ENCODE measurements around the gene ASB13.

ASB13 gene

DNA sequence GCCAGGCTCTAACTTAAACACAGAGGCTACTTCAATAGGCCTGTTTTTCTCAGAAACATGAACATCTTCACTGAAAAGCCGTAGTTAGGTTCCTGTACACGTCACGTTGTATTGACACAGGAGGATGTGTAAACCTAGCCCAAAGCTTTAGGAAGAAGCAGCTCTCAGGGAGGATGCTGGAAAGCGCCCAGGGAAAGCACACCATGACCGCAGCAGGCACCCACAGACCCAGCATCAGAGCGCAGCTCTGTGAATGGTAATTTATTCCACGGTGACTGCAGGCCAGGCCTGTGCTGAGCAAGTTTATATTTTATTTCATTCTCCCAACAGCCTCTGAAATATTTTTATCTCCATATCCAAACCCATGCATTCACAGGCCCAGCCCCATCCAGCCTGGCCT lies 51.1 kb downstream of the ASB13 start:
- Histone ChIP-seq H3K79me2 (ENCODE audit: control insufficient read depth, insufficient read depth, low read length, unreplicated experiment) (no peaks in the 10 kb centered on the region), H3K4me1 (ENCODE audit: control insufficient read depth, insufficient read depth, low read length, unreplicated experiment) (peaks cover 5% of the 10 kb centered on the region), H2AFZ (ENCODE audit: low read length, unreplicated experiment) (no peak overlapping the region), H3K36me3 (ENCODE audit: insufficient read depth, low read length) (no peaks in the 10 kb centered on the region), H3K27ac (ENCODE audit: low read depth, low read length) (no peak overlapping the region), H3K27me3 (ENCODE audit: insufficient read depth, low read length) (peaks cover 7% of the 10 kb centered on the region; the same call in 1 of the 2 replicates), H3K4me3 (ENCODE audit: low read depth, low read length) (no peak overlapping the region)

- H3K27me3 ChIP-seq (ENCODE audit: insufficient read depth, low read length) = peaks cover 7% of the 10 kb centered on the region; the same call in 1 of the 2 replicates
- H3K4me1 ChIP-seq (ENCODE audit: control insufficient read depth, insufficient read depth, low read length, unreplicated experiment) = peaks cover 5% of the 10 kb centered on the region
- no peaks in the 10 kb centered on the region for H3K36me3 ChIP-seq (ENCODE audit: insufficient read depth, low read length)
- H3K27ac ChIP-seq (ENCODE audit: low read depth, low read length) = no peak overlapping the region
- H2AFZ ChIP-seq (ENCODE audit: low read length, unreplicated experiment) = no peak overlapping the region
- no peaks in the 10 kb centered on the region for H3K79me2 ChIP-seq (ENCODE audit: control insufficient read depth, insufficient read depth, low read length, unreplicated experiment)
- H3K4me3 ChIP-seq (ENCODE audit: low read depth, low read length) = no peak overlapping the region
Measured at GRCh38 chr10:5614155-5614721, 52.2 kb downstream of the ASB13 start.

- Histone ChIP-seq H3K27me3 (ENCODE audit: insufficient read depth, low read length) (peaks cover 7% of the 10 kb centered on the region; the same call in 1 of the 2 replicates), H2AFZ (ENCODE audit: low read length, unreplicated experiment) (no peak overlapping the region), H3K4me3 (ENCODE audit: low read depth, low read length) (no peak overlapping the region), H3K27ac (ENCODE audit: low read depth, low read length) (no peak overlapping the region), H3K36me3 (ENCODE audit: insufficient read depth, low read length) (no peaks in the 10 kb centered on the region), H3K4me1 (ENCODE audit: control insufficient read depth, insufficient read depth, low read length, unreplicated experiment) (peaks cover 5% of the 10 kb centered on the region), H3K79me2 (ENCODE audit: control insufficient read depth, insufficient read depth, low read length, unreplicated experiment) (no peaks in the 10 kb centered on the region)
Measured at GRCh38 chr10:5613481-5614154, 52.8 kb downstream of the ASB13 start.

- H3K27ac ChIP-seq (ENCODE audit: low read depth, low read length) = no peak overlapping the region
- peaks cover 5% of the 10 kb centered on the region for H3K4me1 ChIP-seq (ENCODE audit: control insufficient read depth, insufficient read depth, low read length, unreplicated experiment)
- H3K27me3 ChIP-seq (ENCODE audit: insufficient read depth, low read length) = peaks cover 6% of the 10 kb centered on the region; the same call in 1 of the 2 replicates
- no peak overlapping the region for H3K4me3 ChIP-seq (ENCODE audit: low read depth, low read length)
- H3K79me2 ChIP-seq (ENCODE audit: control insufficient read depth, insufficient read depth, low read length, unreplicated experiment) = no peaks in the 10 kb centered on the region
- H2AFZ ChIP-seq (ENCODE audit: low read length, unreplicated experiment) = no peak overlapping the region
- H3K36me3 ChIP-seq (ENCODE audit: insufficient read depth, low read length) = no peaks in the 10 kb centered on the region
Measured at GRCh38 chr10:5611899-5612680, 54.3 kb downstream of the ASB13 start.

GRCh38 chr10:5609952-5610616 lies 56.3 kb downstream of the ASB13 start:
- Histone ChIP-seq H3K4me3 (ENCODE audit: low read depth, low read length) (no peak overlapping the region), H3K4me1 (ENCODE audit: control insufficient read depth, insufficient read depth, low read length, unreplicated experiment) (peaks cover 5% of the 10 kb centered on the region), H3K27ac (ENCODE audit: low read depth, low read length) (no peak overlapping the region), H2AFZ (ENCODE audit: low read length, unreplicated experiment) (no peak overlapping the region), H3K36me3 (ENCODE audit: insufficient read depth, low read length) (no peaks in the 10 kb centered on the region), H3K79me2 (ENCODE audit: control insufficient read depth, insufficient read depth, low read length, unreplicated experiment) (no peaks in the 10 kb centered on the region), H3K27me3 (ENCODE audit: insufficient read depth, low read length) (no peaks in the 10 kb centered on the region)

GRCh38 chr10:5608608-5609220 lies 57.7 kb downstream of the ASB13 start:
- Histone ChIP-seq H2AFZ (ENCODE audit: low read length, unreplicated experiment) (no peak overlapping the region), H3K79me2 (ENCODE audit: control insufficient read depth, insufficient read depth, low read length, unreplicated experiment) (no peaks in the 10 kb centered on the region), H3K27me3 (ENCODE audit: insufficient read depth, low read length) (no peaks in the 10 kb centered on the region), H3K27ac (ENCODE audit: low read depth, low read length) (no peak overlapping the region), H3K36me3 (ENCODE audit: insufficient read depth, low read length) (no peaks in the 10 kb centered on the region), H3K4me3 (ENCODE audit: low read depth, low read length) (no peak overlapping the region), H3K4me1 (ENCODE audit: control insufficient read depth, insufficient read depth, low read length, unreplicated experiment) (no peaks in the 10 kb centered on the region)

- Histone ChIP-seq H3K27ac (ENCODE audit: low read depth, low read length) (no peak overlapping the region), H3K4me1 (ENCODE audit: control insufficient read depth, insufficient read depth, low read length, unreplicated experiment) (no peaks in the 10 kb centered on the region), H3K79me2 (ENCODE audit: control insufficient read depth, insufficient read depth, low read length, unreplicated experiment) (no peaks in the 10 kb centered on the region), H3K4me3 (ENCODE audit: low read depth, low read length) (no peak overlapping the region), H2AFZ (ENCODE audit: low read length, unreplicated experiment) (no peak overlapping the region), H3K27me3 (ENCODE audit: insufficient read depth, low read length) (no peaks in the 10 kb centered on the region), H3K36me3 (ENCODE audit: insufficient read depth, low read length) (no peaks in the 10 kb centered on the region)
Measured at GRCh38 chr10:5607594-5607993, 58.8 kb downstream of the ASB13 start.

GRCh38 chr10:5606864-5607263 lies 59.5 kb downstream of the ASB13 start:
- no peaks in the 10 kb centered on the region for H3K4me1 ChIP-seq (ENCODE audit: control insufficient read depth, insufficient read depth, low read length, unreplicated experiment)
- no peaks in the 10 kb centered on the region for H3K27me3 ChIP-seq (ENCODE audit: insufficient read depth, low read length)
- no peak overlapping the region for H2AFZ ChIP-seq (ENCODE audit: low read length, unreplicated experiment)
- H3K36me3 ChIP-seq (ENCODE audit: insufficient read depth, low read length) = no peaks in the 10 kb centered on the region
- H3K79me2 ChIP-seq (ENCODE audit: control insufficient read depth, insufficient read depth, low read length, unreplicated experiment) = no peaks in the 10 kb centered on the region
- no peak overlapping the region for H3K4me3 ChIP-seq (ENCODE audit: low read depth, low read length)
- no peak overlapping the region for H3K27ac ChIP-seq (ENCODE audit: low read depth, low read length)

DNA sequence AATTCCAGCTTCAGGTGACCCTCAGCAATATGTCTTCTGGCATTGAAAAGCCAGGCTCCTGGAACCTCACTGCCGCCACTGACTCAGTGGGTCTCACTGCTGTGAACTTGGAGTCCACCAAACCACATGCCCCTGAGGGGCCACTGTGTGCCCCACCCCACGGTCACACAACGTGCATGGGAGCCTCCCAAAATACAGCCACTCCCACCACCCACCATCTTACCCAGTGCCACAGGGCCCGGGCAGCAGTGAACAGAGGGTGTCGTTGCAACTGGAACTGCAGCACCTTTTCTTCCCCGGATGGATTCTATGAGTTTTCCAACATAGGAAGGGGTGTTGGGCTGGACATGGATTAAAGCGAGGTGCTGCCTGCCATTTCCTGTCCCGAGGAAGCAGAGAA lies 60.1 kb downstream of the ASB13 start:
- H3K79me2 ChIP-seq (ENCODE audit: control insufficient read depth, insufficient read depth, low read length, unreplicated experiment) = no peaks in the 10 kb centered on the region

GRCh38 chr10:5604961-5605360 lies 61.4 kb downstream of the ASB13 start:
- Histone ChIP-seq H2AFZ (ENCODE audit: low read length, unreplicated experiment) (no peak overlapping the region), H3K36me3 (ENCODE audit: insufficient read depth, low read length) (no peaks in the 10 kb centered on the region), H3K4me3 (ENCODE audit: low read depth, low read length) (no peak overlapping the region), H3K79me2 (ENCODE audit: control insufficient read depth, insufficient read depth, low read length, unreplicated experiment) (no peaks in the 10 kb centered on the region), H3K27me3 (ENCODE audit: insufficient read depth, low read length) (no peaks in the 10 kb centered on the region), H3K27ac (ENCODE audit: low read depth, low read length) (no peak overlapping the region), H3K4me1 (ENCODE audit: control insufficient read depth, insufficient read depth, low read length, unreplicated experiment) (no peaks in the 10 kb centered on the region)

More for the DNA sequence above, 60.1 kb downstream of the ASB13 start:
- H3K36me3 ChIP-seq (ENCODE audit: insufficient read depth, low read length) = no peaks in the 10 kb centered on the region
- H3K27me3 ChIP-seq (ENCODE audit: insufficient read depth, low read length) = no peaks in the 10 kb centered on the region
- no peak overlapping the region for H3K4me3 ChIP-seq (ENCODE audit: low read depth, low read length)
- H2AFZ ChIP-seq (ENCODE audit: low read length, unreplicated experiment) = no peak overlapping the region
- H3K4me1 ChIP-seq (ENCODE audit: control insufficient read depth, insufficient read depth, low read length, unreplicated experiment) = no peaks in the 10 kb centered on the region
- no peak overlapping the region for H3K27ac ChIP-seq (ENCODE audit: low read depth, low read length)

Measured in ACC112 (cell line).